Fibroblast of villous mesenchyme (primary cell): ENCODE data around the gene MAPKAP1. TPM values are rescaled to one million over a fixed set of nuclear protein-coding genes. Genes with fewer than 3 reads are reported as not detected.

Source experiments
- DNase-seq: peaks from one replicate; pipeline ENCODE4 v3.0.0-alpha.2; 2010; ENCODE audit warnings: low read depth
- H3K4me3 ChIP-seq: 2 replicates; pipeline ENCODE4 v1.5.1; 2011; ENCODE audit warnings: low read depth, mild to moderate bottlenecking, low read length
- total RNA-seq: library from RNA; depleted of rRNA; stranded (reverse); fragments of >200 nt; gene quantifications from 2 replicates; pipeline ENCODE4 v1.2.3, GENCODE V29; 2012
- TF ChIP-seq, protein P1 (sequence below): IDR thresholded peaks from 2 replicates; pipeline ENCODE4 v1.5.1; 2012; ENCODE audit warnings: low read depth, mild to moderate bottlenecking, low read length; ENCODE audit not compliant: insufficient read depth

Gene MAPKAP1
- total RNA-seq, 1 donor: 92.0 TPM

DNA sequence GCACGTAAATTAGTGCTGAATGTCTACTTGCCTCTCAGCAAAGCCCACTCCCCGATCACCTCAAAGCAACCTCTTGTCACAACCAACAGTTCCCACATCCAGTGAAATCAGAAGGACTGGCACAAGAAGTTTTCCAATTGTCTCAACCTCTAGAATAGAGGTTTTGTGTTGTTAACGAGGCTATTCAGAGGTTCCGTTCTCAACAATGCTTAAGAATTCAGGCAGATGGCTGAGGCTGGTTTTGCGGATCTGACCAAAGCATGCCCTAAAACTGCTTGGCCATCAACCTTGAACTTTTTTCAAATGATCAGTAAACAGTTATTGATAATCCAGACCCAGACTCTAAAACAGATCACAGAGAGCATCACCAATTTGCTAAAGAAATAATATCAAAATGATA is 52.9 kb downstream of the MAPKAP1 start:
- no peak overlapping the region for H3K4me3 ChIP-seq
- no peak for DNase-seq
- TF ChIP-seq, protein P1, sequence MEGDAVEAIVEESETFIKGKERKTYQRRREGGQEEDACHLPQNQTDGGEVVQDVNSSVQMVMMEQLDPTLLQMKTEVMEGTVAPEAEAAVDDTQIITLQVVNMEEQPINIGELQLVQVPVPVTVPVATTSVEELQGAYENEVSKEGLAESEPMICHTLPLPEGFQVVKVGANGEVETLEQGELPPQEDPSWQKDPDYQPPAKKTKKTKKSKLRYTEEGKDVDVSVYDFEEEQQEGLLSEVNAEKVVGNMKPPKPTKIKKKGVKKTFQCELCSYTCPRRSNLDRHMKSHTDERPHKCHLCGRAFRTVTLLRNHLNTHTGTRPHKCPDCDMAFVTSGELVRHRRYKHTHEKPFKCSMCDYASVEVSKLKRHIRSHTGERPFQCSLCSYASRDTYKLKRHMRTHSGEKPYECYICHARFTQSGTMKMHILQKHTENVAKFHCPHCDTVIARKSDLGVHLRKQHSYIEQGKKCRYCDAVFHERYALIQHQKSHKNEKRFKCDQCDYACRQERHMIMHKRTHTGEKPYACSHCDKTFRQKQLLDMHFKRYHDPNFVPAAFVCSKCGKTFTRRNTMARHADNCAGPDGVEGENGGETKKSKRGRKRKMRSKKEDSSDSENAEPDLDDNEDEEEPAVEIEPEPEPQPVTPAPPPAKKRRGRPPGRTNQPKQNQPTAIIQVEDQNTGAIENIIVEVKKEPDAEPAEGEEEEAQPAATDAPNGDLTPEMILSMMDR: no peak

DNA sequence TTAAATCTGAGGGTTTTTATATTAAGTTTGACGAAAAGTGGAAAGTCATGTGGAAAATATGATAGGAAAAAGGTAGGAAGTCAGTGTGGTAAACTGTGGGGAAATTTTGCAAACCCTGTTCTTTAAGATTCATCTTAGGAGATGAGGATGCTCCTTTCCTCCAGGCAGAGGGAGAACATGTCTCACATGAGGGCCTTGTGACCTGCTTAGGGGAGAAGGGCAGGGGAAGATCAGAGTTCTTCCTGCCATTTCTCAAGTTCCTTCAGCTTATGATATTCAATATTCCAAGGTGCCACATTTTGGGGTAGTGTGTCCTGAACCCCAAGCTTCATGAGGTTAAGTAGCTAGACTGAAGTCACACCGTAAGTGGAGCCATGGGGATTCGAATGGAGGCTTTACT is 53.7 kb downstream of the MAPKAP1 start:
- no peak for DNase-seq
- H3K4me3 ChIP-seq: no peak overlapping the region
- TF ChIP-seq, protein P1: no peak

DNA sequence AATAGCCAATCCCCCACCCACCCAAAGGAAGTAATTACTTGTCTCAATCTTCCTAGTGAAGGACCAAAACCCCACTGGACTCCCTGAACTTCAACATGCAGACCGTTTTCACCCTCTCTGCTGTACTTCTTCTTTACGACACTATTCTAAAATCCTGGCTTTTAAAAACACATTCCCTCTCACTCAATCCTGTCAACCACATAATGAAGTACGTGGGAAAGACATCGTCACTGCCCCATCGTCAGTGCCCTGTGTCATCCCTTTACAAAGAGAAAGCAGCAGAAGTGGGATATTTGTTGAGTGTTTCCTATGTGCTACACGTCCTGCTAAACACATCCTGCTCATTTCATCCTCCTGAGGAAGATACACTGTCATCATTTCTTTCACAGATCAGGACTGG is 54.2 kb downstream of the MAPKAP1 start:
- H3K4me3 ChIP-seq: no peak overlapping the region
- no peak for DNase-seq
- TF ChIP-seq, protein P1: no peak

DNA sequence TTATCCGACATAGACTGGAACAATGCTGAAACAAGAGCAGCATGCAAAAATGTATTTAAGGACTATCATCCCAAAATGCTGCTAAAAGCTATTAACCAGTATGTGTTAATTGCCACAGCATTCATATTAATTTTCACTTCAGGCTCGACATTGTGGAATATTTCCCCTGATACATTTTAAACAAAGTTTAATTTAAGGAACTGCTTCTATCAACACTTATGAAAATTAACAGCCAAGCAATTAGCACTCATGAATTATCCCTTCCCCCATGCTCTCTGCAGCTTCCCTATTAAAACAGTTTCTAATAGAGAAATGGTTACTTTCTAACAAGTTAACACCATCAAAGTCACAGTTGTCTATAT is 54.8 kb downstream of the MAPKAP1 start:
- no peak overlapping the region for H3K4me3 ChIP-seq
- TF ChIP-seq, protein P1: no peak
- no peak for DNase-seq

DNA sequence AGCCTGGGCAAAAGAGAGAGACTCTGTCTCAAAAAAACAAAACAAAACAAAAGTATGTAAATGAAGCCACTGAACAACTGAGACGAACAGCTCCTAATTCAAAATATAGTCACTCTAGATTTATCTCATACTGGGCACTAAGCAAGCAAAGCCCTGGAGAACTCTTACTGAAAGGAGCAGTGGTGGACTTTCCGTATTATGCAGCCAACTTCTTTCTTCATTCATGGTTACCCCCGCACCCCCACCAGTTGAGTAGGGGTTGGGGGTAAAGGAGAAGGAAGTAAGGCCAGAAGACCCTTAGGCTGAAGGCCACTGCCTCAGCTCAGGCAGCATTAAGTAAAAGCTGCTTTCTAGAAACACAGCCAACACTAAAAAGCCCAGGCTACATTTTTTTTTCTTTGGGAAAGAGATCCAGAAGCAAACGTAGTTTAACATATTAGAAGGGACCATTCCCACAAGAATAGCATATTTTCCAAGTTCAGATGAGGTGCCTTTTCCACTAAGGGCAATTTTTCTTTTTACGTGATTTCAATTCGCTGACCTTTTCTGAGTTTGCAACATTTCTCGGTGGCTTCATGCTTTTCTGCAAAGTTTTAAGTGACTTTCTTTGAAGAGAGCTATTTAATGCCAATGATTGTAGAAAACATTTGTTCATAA is 55.3 kb downstream of the MAPKAP1 start:
- H3K4me3 ChIP-seq: no peak overlapping the region
- DNase-seq: no peak
- TF ChIP-seq, protein P1: no peak

DNA sequence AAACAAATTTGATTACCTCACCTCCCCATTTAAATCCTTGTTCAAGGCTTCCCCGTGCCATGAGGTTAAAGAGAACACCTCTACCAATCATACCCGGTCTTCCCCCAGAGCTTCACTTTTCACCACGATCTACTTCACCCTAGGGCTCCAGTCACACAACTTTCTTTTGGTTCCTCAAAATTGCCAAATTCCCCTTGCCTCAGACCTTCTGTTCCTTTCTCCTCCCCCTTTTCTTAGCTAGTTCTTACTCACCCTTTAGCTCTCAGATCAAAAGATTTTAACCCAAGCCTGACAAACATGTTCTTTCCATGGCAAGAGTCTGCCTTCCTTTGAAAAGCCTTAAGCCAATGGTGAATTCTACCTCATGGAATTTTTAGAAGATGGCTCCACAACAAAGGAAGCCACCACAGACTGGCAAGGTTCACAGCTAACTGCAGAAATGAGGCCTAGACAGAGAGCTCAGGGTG is 56.7 kb downstream of the MAPKAP1 start:
- no peak overlapping the region for H3K4me3 ChIP-seq
- peak; percentile 38 for DNase-seq

More for the DNA sequence above, 56.7 kb downstream of the MAPKAP1 start:
- TF ChIP-seq, protein P1: no peak
